H9 (cell line): ENCODE measurements around the gene STX1A. TPM values are rescaled to one million over a fixed set of nuclear protein-coding genes. Genes with fewer than 3 reads are reported as not detected.

Experiments used
- DNase-seq: peaks from one replicate; pipeline ENCODE4 v3.0.0-alpha.2; 2017
- H2AFZ ChIP-seq: one replicate; pipeline ENCODE4 v1.6.1; 2013; ENCODE audit warnings: mild to moderate bottlenecking, low read length, control low read depth, moderate library complexity
- H2AK5ac ChIP-seq: 2 replicates; pipeline ENCODE4 v1.6.1; 2013; ENCODE audit warnings: low read length, control low read depth, mixed read lengths; ENCODE audit not compliant: insufficient read length
- H2BK120ac ChIP-seq: one replicate; pipeline ENCODE4 v1.6.1; 2013; ENCODE audit warnings: low read depth, mild to moderate bottlenecking, low read length, control low read depth, inconsistent platforms; ENCODE audit not compliant: poor library complexity, severe bottlenecking
- H2BK12ac ChIP-seq: 2 replicates; pipeline ENCODE4 v1.6.1; 2013; ENCODE audit warnings: low read length, control low read depth, mixed read lengths, low read depth; ENCODE audit not compliant: insufficient read length
- H2BK15ac ChIP-seq: 2 replicates; pipeline ENCODE4 v1.6.1; 2013; ENCODE audit warnings: low read depth, low read length, control low read depth
- H2BK20ac ChIP-seq: one replicate; pipeline ENCODE4 v1.6.1; 2013; ENCODE audit warnings: low read depth, mild to moderate bottlenecking, low read length, control low read depth, inconsistent platforms; ENCODE audit not compliant: poor library complexity, severe bottlenecking
- H2BK5ac ChIP-seq: 2 replicates; pipeline ENCODE4 v1.6.1; 2013; ENCODE audit warnings: low read length, control low read depth, mixed read lengths; ENCODE audit not compliant: insufficient read length
- H3K14ac ChIP-seq: 2 replicates; pipeline ENCODE4 v1.6.1; 2013; ENCODE audit warnings: low read length, control low read depth; ENCODE audit not compliant: insufficient read depth
- H3K18ac ChIP-seq: 2 replicates; pipeline ENCODE4 v1.6.1; 2013; ENCODE audit warnings: low read depth, mild to moderate bottlenecking, mixed read lengths, low read length, control low read depth; ENCODE audit not compliant: insufficient read length
- H3K23ac ChIP-seq: 2 replicates; pipeline ENCODE4 v1.6.1; 2013; ENCODE audit warnings: low read length, control low read depth, mixed read lengths, low read depth; ENCODE audit not compliant: insufficient read length
- H3K23me2 ChIP-seq: 2 replicates; pipeline ENCODE4 v1.6.1; 2013; ENCODE audit warnings: low read depth, mild to moderate bottlenecking, mixed read lengths, low read length, control low read depth; ENCODE audit not compliant: insufficient read length, poor library complexity, severe bottlenecking
- H3K27ac ChIP-seq: 2 replicates; pipeline ENCODE4 v1.5.1; 2013; ENCODE audit warnings: low read length, control low read depth, mixed read lengths, low read depth; ENCODE audit not compliant: insufficient read length
- H3K27me3 ChIP-seq: 2 replicates; pipeline ENCODE4 v1.6.1; 2013; ENCODE audit warnings: low read length, control low read depth, inconsistent platforms; ENCODE audit not compliant: insufficient read depth
- H3K4ac ChIP-seq: 2 replicates; pipeline ENCODE4 v1.6.1; 2013; ENCODE audit warnings: low read depth, mild to moderate bottlenecking, control low read depth, inconsistent platforms, low read length, moderate library complexity
- H3K4me1 ChIP-seq: 2 replicates; pipeline ENCODE4 v1.6.1; 2013; ENCODE audit warnings: low read length, control low read depth, inconsistent platforms; ENCODE audit not compliant: insufficient read depth
- H3K4me2 ChIP-seq: 2 replicates; pipeline ENCODE4 v1.6.1; 2013; ENCODE audit warnings: low read length, control low read depth, mixed read lengths; ENCODE audit not compliant: insufficient read length, insufficient read depth
- H3K56ac ChIP-seq: 2 replicates; pipeline ENCODE4 v1.6.1; 2013; ENCODE audit warnings: low read depth, mild to moderate bottlenecking, mixed read lengths, low read length, control low read depth; ENCODE audit not compliant: insufficient read length
- H3K79me1 ChIP-seq: 2 replicates; pipeline ENCODE4 v1.6.1; 2013; ENCODE audit warnings: low read depth, mild to moderate bottlenecking, moderate library complexity, low read length, control low read depth, inconsistent platforms; ENCODE audit not compliant: insufficient read depth, poor library complexity, severe bottlenecking
- H3K79me2 ChIP-seq: 2 replicates; pipeline ENCODE4 v1.6.1; 2013; ENCODE audit warnings: low read length, control low read depth, inconsistent platforms; ENCODE audit not compliant: insufficient read depth
- H3K9ac ChIP-seq: 2 replicates; pipeline ENCODE4 v1.6.1; 2013; ENCODE audit warnings: low read length, control low read depth, mixed read lengths; ENCODE audit not compliant: insufficient read length; ENCODE audit errors: extremely low read depth
- H3K9me3 ChIP-seq: one replicate; pipeline ENCODE4 v1.6.1; 2013; ENCODE audit warnings: low read depth, low read length, inconsistent platforms; ENCODE audit not compliant: control insufficient read depth
- H3T11ph ChIP-seq: one replicate; pipeline ENCODE4 v1.6.1; 2013; ENCODE audit warnings: mild to moderate bottlenecking, low read length, control low read depth, inconsistent platforms
- H4K20me1 ChIP-seq: one replicate; pipeline ENCODE4 v1.6.1; 2013; ENCODE audit not compliant: control insufficient read depth, insufficient read length, insufficient read depth
- H4K5ac ChIP-seq: 2 replicates; pipeline ENCODE4 v1.6.1; 2013; ENCODE audit warnings: low read depth, mild to moderate bottlenecking, mixed read lengths, low read length, control low read depth; ENCODE audit not compliant: insufficient read length
- H4K8ac ChIP-seq: replicated peaks from 2 replicates; pipeline ENCODE4 v1.6.1; 2013; ENCODE audit warnings: low read length, control low read depth, mixed read lengths, low read depth; ENCODE audit not compliant: insufficient read length
- H4K91ac ChIP-seq: 2 replicates; pipeline ENCODE4 v1.6.1; 2013; ENCODE audit warnings: low read depth, mild to moderate bottlenecking, moderate library complexity, mixed read lengths, low read length, control low read depth; ENCODE audit not compliant: insufficient read length
- H3K27ac Mint-ChIP-seq, 3 experiments: 2 replicates in 2 of 3; 3 replicates in 1 of 3; pipeline ENCODE4 v1.8.0; 2020 to 2021; ENCODE audit warnings: mixed read lengths in 3 of 3, mild to moderate bottlenecking in 1 of 3, moderate library complexity in 1 of 3
- H3K27me3 Mint-ChIP-seq: 2 replicates; pipeline ENCODE4 v1.8.0; 2021; ENCODE audit warnings: low read depth, mild to moderate bottlenecking, moderate library complexity, mixed read lengths
- H3K36me3 Mint-ChIP-seq, 3 experiments: 2 replicates in 2 of 3; 3 replicates in 1 of 3; pipeline ENCODE4 v1.8.0; 2020 to 2021; ENCODE audit warnings: low read depth in 3 of 3, mixed read lengths in 3 of 3; ENCODE audit not compliant: insufficient read depth in 1 of 3
- H3K4me1 Mint-ChIP-seq, 2 experiments: 2 replicates each; pipeline ENCODE4 v1.8.0; 2020; ENCODE audit warnings: mixed read lengths in 2 of 2
- H3K4me3 Mint-ChIP-seq, 2 experiments: 2 replicates in 1 of 2; 3 replicates in 1 of 2; pipeline ENCODE4 v1.8.0; 2020 to 2021; ENCODE audit warnings: mild to moderate bottlenecking in 2 of 2, mixed read lengths in 2 of 2, moderate library complexity in 1 of 2
- H3K9me3 Mint-ChIP-seq, 2 experiments: 2 replicates in 1 of 2; 3 replicates in 1 of 2; pipeline ENCODE4 v1.8.0; 2020; ENCODE audit warnings: mild to moderate bottlenecking in 2 of 2, mixed read lengths in 2 of 2, moderate library complexity in 1 of 2
- WGBS: extraction: QIAGEN DNeasy Blood & Tissue Kit; methylation state at CpG from one replicate; pipeline ENCODE4 v1.1.7; 2013; ENCODE audit warnings: missing lambda C conversion rate, low lambda C conversion rate, mixed read lengths; ENCODE audit not compliant: insufficient read length; ENCODE audit errors: extremely low coverage; 5-methylcytosine and 5-hydroxymethylcytosine counted together
- total RNA-seq: library from RNA; stranded (reverse); gene quantifications from 2 replicates; pipeline ENCODE4 v1.2.1, GENCODE V29; 2021
- TF ChIP-seq, protein P1 (sequence below): fragments of 200-600 bp; sonication (generic); conservative IDR thresholded peaks from 3 replicates; pipeline ENCODE4 v1.8.0; 2021; ENCODE audit warnings: antibody characterized with exemption, mild to moderate bottlenecking

Gene STX1A
- total RNA-seq, 1 experiment from 2014 or later, result 10.1 TPM

DNA sequence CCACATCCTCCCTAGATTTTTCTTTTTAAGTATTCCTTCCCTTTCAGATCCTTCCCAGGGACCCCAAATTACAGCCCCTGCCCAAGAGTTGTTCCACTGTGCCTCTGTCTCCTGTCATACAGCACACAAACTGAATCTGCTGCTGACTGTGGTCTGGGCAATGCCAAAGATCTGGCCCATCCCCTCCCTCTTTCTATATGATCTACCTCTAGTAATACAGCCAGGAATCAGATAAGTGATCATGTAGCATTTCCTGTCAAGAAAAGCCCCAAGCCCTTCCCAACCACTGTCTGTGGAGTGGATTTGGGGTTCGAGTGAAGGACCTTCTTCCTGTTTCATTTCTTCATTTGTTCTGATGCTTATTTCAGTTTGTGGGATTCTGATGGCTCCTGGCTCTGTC, 6.7 kb downstream of the STX1A start:
- no peak overlapping the region for H3K23ac ChIP-seq
- H2BK15ac ChIP-seq, result no peak overlapping the region
- H3K27ac Mint-ChIP-seq, result peak overlapping the region in 1 of 3 experiments; percentile 88; a peak in 1 of 7 replicates
- H3K4me3 Mint-ChIP-seq, result no peak overlapping the region
- no peaks in the 10 kb centered on the region for H3K4me1 ChIP-seq
- H2BK12ac ChIP-seq, result no peak overlapping the region
- no peak overlapping the region for H3K27ac ChIP-seq
- H3K27me3 ChIP-seq, result no peaks in the 10 kb centered on the region
- H3T11ph ChIP-seq, result no peak overlapping the region
- no peaks in the 10 kb centered on the region for H3K9me3 ChIP-seq
- no peak overlapping the region for H3K56ac ChIP-seq
- H2BK120ac ChIP-seq, result no peak overlapping the region
- H4K91ac ChIP-seq, result no peak overlapping the region
- H2BK5ac ChIP-seq, result no peak overlapping the region
- TF ChIP-seq, protein P1, sequence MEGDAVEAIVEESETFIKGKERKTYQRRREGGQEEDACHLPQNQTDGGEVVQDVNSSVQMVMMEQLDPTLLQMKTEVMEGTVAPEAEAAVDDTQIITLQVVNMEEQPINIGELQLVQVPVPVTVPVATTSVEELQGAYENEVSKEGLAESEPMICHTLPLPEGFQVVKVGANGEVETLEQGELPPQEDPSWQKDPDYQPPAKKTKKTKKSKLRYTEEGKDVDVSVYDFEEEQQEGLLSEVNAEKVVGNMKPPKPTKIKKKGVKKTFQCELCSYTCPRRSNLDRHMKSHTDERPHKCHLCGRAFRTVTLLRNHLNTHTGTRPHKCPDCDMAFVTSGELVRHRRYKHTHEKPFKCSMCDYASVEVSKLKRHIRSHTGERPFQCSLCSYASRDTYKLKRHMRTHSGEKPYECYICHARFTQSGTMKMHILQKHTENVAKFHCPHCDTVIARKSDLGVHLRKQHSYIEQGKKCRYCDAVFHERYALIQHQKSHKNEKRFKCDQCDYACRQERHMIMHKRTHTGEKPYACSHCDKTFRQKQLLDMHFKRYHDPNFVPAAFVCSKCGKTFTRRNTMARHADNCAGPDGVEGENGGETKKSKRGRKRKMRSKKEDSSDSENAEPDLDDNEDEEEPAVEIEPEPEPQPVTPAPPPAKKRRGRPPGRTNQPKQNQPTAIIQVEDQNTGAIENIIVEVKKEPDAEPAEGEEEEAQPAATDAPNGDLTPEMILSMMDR, result no peak
- H3K9me3 Mint-ChIP-seq, result no peaks in the 10 kb centered on the region
- no peak overlapping the region for H3K18ac ChIP-seq
- no peaks in the 10 kb centered on the region for H3K79me2 ChIP-seq
- no peak overlapping the region for H4K5ac ChIP-seq
- WGBS, result no CpG with 5 or more reads among the region's 1 CpG
- no peaks in the 10 kb centered on the region for H4K20me1 ChIP-seq
- DNase-seq, result no peak
- H3K14ac ChIP-seq, result no peak overlapping the region
- no peaks in the 10 kb centered on the region for H3K79me1 ChIP-seq
- H3K4ac ChIP-seq, result no peak overlapping the region
- no peak overlapping the region for H2BK20ac ChIP-seq
- no peak overlapping the region for H3K4me2 ChIP-seq
- H3K4me1 Mint-ChIP-seq, result peaks cover 0 to 3% of the 10 kb centered on the region in 2 experiments; a peak in 1 of 4 replicates
- peaks cover 0 to 2% (median 0%) of the 10 kb centered on the region in 3 experiments; a peak in 1 of 7 replicates for H3K36me3 Mint-ChIP-seq
- H2AK5ac ChIP-seq, result no peak overlapping the region
- no peak overlapping the region for H3K9ac ChIP-seq
- no peak overlapping the region for H4K8ac ChIP-seq
- peaks cover 4% of the 10 kb centered on the region for H3K27me3 Mint-ChIP-seq
- H3K23me2 ChIP-seq, result no peaks in the 10 kb centered on the region
- H2AFZ ChIP-seq, result no peak overlapping the region
